PC-3 (cell line): Measurements from ENCODE around the gene SEMA4B. TPM values are rescaled to one million over a fixed set of nuclear protein-coding genes. Genes with fewer than 3 reads are reported as not detected.
A peak's percentile ranks its signal among the peaks of the same experiment; 100 is the strongest.

Experiments
- ATAC-seq: fragments of 200-7000 bp; cut with Tn5 transposase; 2 replicates; pipeline ENCODE4 v1.9.1; 2020; ENCODE audit warnings: mild to moderate bottlenecking, moderate library complexity
- BruUV-seq: library from RNA; stranded (reverse); fragments of 400-500 nt; replicated peaks from 2 replicates; lab custom pipeline; 2021; lab: Mats Ljungman, UMichigan
- CTCF ChIA-PET: fragments of 300-600 bp; sonication (Branson Sonifier 250); formaldehyde crosslinking; loops from one replicate; lab custom pipeline; 2022; ENCODE audit warnings: antibody characterized with exemption; lab: Charles Lee
- POLR2A ChIA-PET: fragments of 300-600 bp; sonication (Branson Sonifier 250); formaldehyde crosslinking; loops from one replicate; lab custom pipeline; 2022; ENCODE audit warnings: antibody characterized with exemption; ENCODE audit not compliant: unreplicated experiment; lab: Charles Lee
- DNase-seq: peaks from one replicate; pipeline ENCODE4 v3.0.0-alpha.2; 2015
- H2AFZ ChIP-seq: fragments of 300-600 bp; sonication (generic); 2 replicates; pipeline ENCODE4 v1.6.0; 2016; ENCODE audit warnings: antibody characterized with exemption, low read length
- H3F3A ChIP-seq: fragments of 300-600 bp; sonication (generic); one replicate; pipeline ENCODE4 v1.6.0; 2017; ENCODE audit warnings: antibody characterized with exemption, low read length, control low read depth, mild to moderate bottlenecking; ENCODE audit not compliant: unreplicated experiment
- H3K27ac ChIP-seq: fragments of 300-600 bp; sonication (generic); 2 replicates; pipeline ENCODE4 v1.5.1; 2016; ENCODE audit warnings: mild to moderate bottlenecking, low read length
- H3K27me3 ChIP-seq: fragments of 300-600 bp; sonication (generic); 2 replicates; pipeline ENCODE4 v1.6.1; 2016; ENCODE audit warnings: low read length, mixed read lengths
- H3K36me3 ChIP-seq: fragments of 300-600 bp; sonication (generic); 2 replicates; pipeline ENCODE4 v1.6.1; 2016; ENCODE audit warnings: low read depth, mixed run types, low read length, mixed read lengths
- H3K4me1 ChIP-seq: fragments of 300-600 bp; sonication (generic); 2 replicates; pipeline ENCODE4 v1.5.1; 2016; ENCODE audit warnings: low read length; ENCODE audit not compliant: insufficient read depth
- H3K4me2 ChIP-seq: fragments of 300-600 bp; sonication (generic); 2 replicates; pipeline ENCODE4 v1.6.0; 2016; ENCODE audit warnings: low read length
- H3K4me3 ChIP-seq: fragments of 300-600 bp; sonication (generic); 2 replicates; pipeline ENCODE4 v1.5.1; 2016; ENCODE audit warnings: mild to moderate bottlenecking, low read length, mixed read lengths
- H3K79me2 ChIP-seq: fragments of 300-600 bp; sonication (generic); 2 replicates; pipeline ENCODE4 v1.6.1; 2017; ENCODE audit warnings: low read length, mixed read lengths
- H3K9ac ChIP-seq: fragments of 300-600 bp; sonication (generic); 2 replicates; pipeline ENCODE4 v1.6.0; 2016; ENCODE audit warnings: mild to moderate bottlenecking, low read length
- H3K9me2 ChIP-seq: fragments of 300-600 bp; sonication (generic); replicated peaks from 2 replicates; pipeline ENCODE4 v1.6.1; 2016; ENCODE audit warnings: mixed run types, low read length, mixed read lengths
- H3K9me3 ChIP-seq: fragments of 300-600 bp; sonication (generic); 2 replicates; pipeline ENCODE4 v1.6.1; 2016; ENCODE audit warnings: low read length, mixed read lengths
- H4K20me1 ChIP-seq: fragments of 300-600 bp; sonication (generic); 2 replicates; pipeline ENCODE4 v1.6.1; 2016; ENCODE audit warnings: low read length, mixed read lengths
- CTCF ChIP-seq: fragments of 300-600 bp; sonication (generic); conservative IDR thresholded peaks from 2 replicates; pipeline ENCODE4 v1.5.1; 2017; ENCODE audit warnings: antibody characterized with exemption, low read depth, mild to moderate bottlenecking, low read length
- EZH2 ChIP-seq: fragments of 300-600 bp; sonication (generic); IDR thresholded peaks from one replicate; pipeline ENCODE4 v1.6.1; 2017; ENCODE audit warnings: antibody characterized with exemption, mild to moderate bottlenecking, low read length; ENCODE audit not compliant: unreplicated experiment
- EZH2phosphoT487 ChIP-seq: fragments of 300-600 bp; sonication (generic); IDR thresholded peaks from 2 replicates; pipeline ENCODE4 v1.6.1; 2018; ENCODE audit warnings: mild to moderate bottlenecking, antibody characterized with exemption, low read length, borderline replicate concordance
- intact Hi-C: fragments of 100-400 bp; cut with micrococcal nuclease; formaldehyde crosslinking; loops from 2 replicates; pipeline ENCODE4 v1.9.0; 2023
- total RNA-seq: library from RNA; depleted of rRNA; stranded (reverse); fragments of >200 nt; gene quantifications from 2 replicates; pipeline ENCODE4 v1.2.3, GENCODE V29; 2014

SEMA4B gene
- total RNA-seq, 1 experiment from 2014 or later: 114 TPM

- no TSS peak for BruUV-seq
- H3F3A ChIP-seq: peaks cover 5% of the 10 kb centered on the region
- no peaks in the 10 kb centered on the region for H3K9me2 ChIP-seq
- no peak overlapping the region for H3K4me3 ChIP-seq
- no peaks in the 10 kb centered on the region for H3K36me3 ChIP-seq
- TF ChIP-seq CTCF (no peak), EZH2 (no peak), EZH2phosphoT487 (no peak)
- H3K4me2 ChIP-seq: peak overlapping the region; percentile 77
- intact Hi-C loops: no loop called here
- H2AFZ ChIP-seq: no peak overlapping the region
- H3K9me3 ChIP-seq: no peaks in the 10 kb centered on the region
- peaks cover 63% of the 10 kb centered on the region for H3K4me1 ChIP-seq
- DNase-seq (peak; percentile 60), ATAC-seq (peak; percentile 5)
- H3K79me2 ChIP-seq: no peaks in the 10 kb centered on the region
- peak overlapping the region; percentile 94 for H3K9ac ChIP-seq
- peak overlapping the region; percentile 99 for H3K27ac ChIP-seq
- no peaks in the 10 kb centered on the region for H3K27me3 ChIP-seq
- ChIA-PET POLR2A (no interaction called here), CTCF (interaction anchor here (0.5 kb wide), 1 partner anchor 56 kb away, joined by 3 read pairs; no protein-coding TSS in a partner anchor)
- no peaks in the 10 kb centered on the region for H4K20me1 ChIP-seq
These were observed 41.9 kb upstream of the SEMA4B start for GRCh38 chr15:90159213-90159612.

- DNase-seq: peak; percentile 91
- H3K4me1 ChIP-seq: peaks cover 62% of the 10 kb centered on the region
- ATAC-seq: no peak
These were observed 40.1 kb upstream of the SEMA4B start for GRCh38 chr15:90160781-90161727.

More at GRCh38 chr15:90160781-90161727, 40.1 kb upstream of the SEMA4B start:
- Histone ChIP-seq H3K27ac (peak overlapping the region; percentile 99), H3K27me3 (no peaks in the 10 kb centered on the region), H4K20me1 (no peaks in the 10 kb centered on the region), H3K4me3 (peak overlapping the region; percentile 33), H3F3A (peaks cover 16% of the 10 kb centered on the region), H3K9me3 (no peaks in the 10 kb centered on the region), H3K36me3 (no peaks in the 10 kb centered on the region), H3K9me2 (no peaks in the 10 kb centered on the region), H3K4me2 (peak overlapping the region; percentile 77), H3K9ac (peak overlapping the region; percentile 94), H3K79me2 (no peaks in the 10 kb centered on the region), H2AFZ (no peak overlapping the region)
- CTCF ChIA-PET: no interaction called here
- POLR2A ChIA-PET: interaction anchor here (0.6 kb wide), 1 partner anchor 58 kb away, joined by 3 read pairs; no protein-coding TSS in a partner anchor
- TF ChIP-seq EZH2: no peak
- no peak for TF ChIP-seq EZH2phosphoT487
- no peak for TF ChIP-seq CTCF
- intact Hi-C loops: loop anchor here (5.0 kb wide), 1 partner anchor 241 kb away; no protein-coding TSS in a partner anchor
- BruUV-seq: TSS peak; percentile 61
